Measurements from ENCODE around the gene GGT1. TPM values are rescaled to one million over a fixed set of nuclear protein-coding genes. Genes with fewer than 3 reads are reported as not detected.
"Not testable (repeated sequence)": the region's sequence is repeated elsewhere in the genome, so short reads cannot be mapped to it uniquely, and the experiment has no call there.

GGT1 gene
- total and polyA plus RNA-seq, 2 donors from 2014 or later: 153 to 169 TPM

DNA sequence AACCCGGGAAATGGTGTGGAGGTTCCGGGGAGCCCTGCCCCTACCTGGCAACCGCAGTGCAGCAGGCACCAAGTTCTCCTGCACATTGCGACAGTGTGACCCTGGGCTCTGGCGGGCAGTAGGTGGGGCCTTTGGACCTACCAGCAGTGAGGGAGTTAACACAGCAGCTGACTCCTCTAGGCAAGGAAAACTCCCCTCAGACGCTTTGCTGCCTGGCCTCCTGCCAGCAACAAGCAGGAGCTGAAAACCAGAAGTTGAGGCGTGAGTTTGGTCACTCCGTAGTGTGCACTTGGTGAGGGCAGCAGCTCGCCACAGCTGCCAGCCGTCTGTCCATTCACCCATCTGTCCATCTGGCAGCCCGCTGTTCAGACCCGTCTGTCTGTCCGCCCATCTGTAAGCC, 29.6 kb downstream of the GGT1 start:
- H3K4me1 ChIP-seq (ENCODE audit: control insufficient read depth in 2 of 3, insufficient read depth in 2 of 3, low read depth in 1 of 3, low read length in 3 of 3); H3K9me3 ChIP-seq (ENCODE audit: control insufficient read depth in 2 of 3, insufficient read depth in 1 of 3, low read length in 3 of 3); H3K9ac ChIP-seq (ENCODE audit: low read length in 3 of 3); intact Hi-C loops (cut with DNase I); H3K27ac ChIP-seq (ENCODE audit: low read depth in 2 of 2, low read length in 2 of 2); H3K36me3 ChIP-seq (ENCODE audit: control insufficient read depth in 2 of 3, insufficient read depth in 3 of 3, low read length in 3 of 3); H3K27me3 ChIP-seq (ENCODE audit: control insufficient read depth, insufficient read depth, low read length); FAIRE-seq: not testable (repeated sequence)
- peak in 3 of 5 donors; percentile 43 to 84 (median 46) for DNase-seq
- H3K4me3 ChIP-seq (ENCODE audit: low read length in 3 of 3): peak overlapping the region in 1 of 3 donors; percentile 46

- H3K27me3 ChIP-seq (ENCODE audit: control insufficient read depth, insufficient read depth, low read length); H3K4me1 ChIP-seq (ENCODE audit: control insufficient read depth in 2 of 3, insufficient read depth in 2 of 3, low read depth in 1 of 3, low read length in 3 of 3); H3K36me3 ChIP-seq (ENCODE audit: control insufficient read depth in 2 of 3, insufficient read depth in 3 of 3, low read length in 3 of 3); H3K9me3 ChIP-seq (ENCODE audit: control insufficient read depth in 2 of 3, insufficient read depth in 1 of 3, low read length in 3 of 3); FAIRE-seq; intact Hi-C loops (cut with DNase I): not testable (repeated sequence)
- Histone ChIP-seq H3K9ac (ENCODE audit: low read length in 3 of 3) (peak overlapping the region in 2 of 3 donors; percentile 67 to 71), H3K4me3 (ENCODE audit: low read length in 3 of 3) (peak overlapping the region; percentile 36 to 74 (median 46)), H3K27ac (ENCODE audit: low read depth in 2 of 2, low read length in 2 of 2) (peak overlapping the region in 1 of 2 donors; percentile 78)
- peak in 1 of 5 donors; percentile 54 for DNase-seq
These were observed 30.4 kb downstream of the GGT1 start for GRCh38 chr22:24633231-24634023.

GRCh38 chr22:24634776-24635389, 31.9 kb downstream of the GGT1 start:
- FAIRE-seq; intact Hi-C loops (cut with DNase I): not testable (repeated sequence)

GRCh38 chr22:24636513-24636912, 33.5 kb downstream of the GGT1 start:
- H3K9me3 ChIP-seq (ENCODE audit: control insufficient read depth in 2 of 3, insufficient read depth in 1 of 3, low read length in 3 of 3); H3K36me3 ChIP-seq (ENCODE audit: control insufficient read depth in 2 of 3, insufficient read depth in 3 of 3, low read length in 3 of 3); DNase-seq; H3K27me3 ChIP-seq (ENCODE audit: control insufficient read depth, insufficient read depth, low read length); intact Hi-C loops (cut with DNase I); H3K27ac ChIP-seq (ENCODE audit: low read depth in 2 of 2, low read length in 2 of 2); H3K4me3 ChIP-seq (ENCODE audit: low read length in 3 of 3); H3K9ac ChIP-seq (ENCODE audit: low read length in 3 of 3); FAIRE-seq; H3K4me1 ChIP-seq (ENCODE audit: control insufficient read depth in 2 of 3, insufficient read depth in 2 of 3, low read depth in 1 of 3, low read length in 3 of 3): not testable (repeated sequence)

More at GRCh38 chr22:24634776-24635389, 31.9 kb downstream of the GGT1 start:
- not testable (repeated sequence) for H3K36me3 ChIP-seq (ENCODE audit: control insufficient read depth in 2 of 3, insufficient read depth in 3 of 3, low read length in 3 of 3); H3K9ac ChIP-seq (ENCODE audit: low read length in 3 of 3); DNase-seq; H3K9me3 ChIP-seq (ENCODE audit: control insufficient read depth in 2 of 3, insufficient read depth in 1 of 3, low read length in 3 of 3); H3K27me3 ChIP-seq (ENCODE audit: control insufficient read depth, insufficient read depth, low read length); H3K27ac ChIP-seq (ENCODE audit: low read depth in 2 of 2, low read length in 2 of 2); H3K4me3 ChIP-seq (ENCODE audit: low read length in 3 of 3); H3K4me1 ChIP-seq (ENCODE audit: control insufficient read depth in 2 of 3, insufficient read depth in 2 of 3, low read depth in 1 of 3, low read length in 3 of 3)

DNA sequence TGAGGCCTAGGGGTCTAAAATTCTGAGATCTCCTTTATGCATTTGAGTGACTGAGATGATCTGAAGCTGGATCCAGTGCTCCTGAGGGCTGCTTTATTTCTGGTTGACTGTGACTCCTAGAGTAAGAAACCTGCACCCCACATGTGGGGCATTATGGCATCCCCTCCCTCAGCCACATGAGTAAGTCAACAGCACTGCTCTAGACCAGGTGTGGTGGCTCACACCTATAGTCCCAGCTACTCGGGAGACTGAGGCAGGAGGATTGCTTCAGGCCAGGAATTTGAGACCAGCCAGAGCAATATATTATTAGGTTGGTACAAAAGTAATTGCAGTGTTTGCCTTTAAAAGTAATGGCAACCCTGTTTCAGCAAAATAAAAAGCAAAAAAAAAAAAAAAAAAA, 39.3 kb downstream of the GGT1 start:
- H3K4me1 ChIP-seq (ENCODE audit: control insufficient read depth in 2 of 3, insufficient read depth in 2 of 3, low read depth in 1 of 3, low read length in 3 of 3); H3K9me3 ChIP-seq (ENCODE audit: control insufficient read depth in 2 of 3, insufficient read depth in 1 of 3, low read length in 3 of 3); H3K27me3 ChIP-seq (ENCODE audit: control insufficient read depth, insufficient read depth, low read length); H3K9ac ChIP-seq (ENCODE audit: low read length in 3 of 3); H3K4me3 ChIP-seq (ENCODE audit: low read length in 3 of 3); intact Hi-C loops (cut with DNase I); FAIRE-seq; H3K27ac ChIP-seq (ENCODE audit: low read depth in 2 of 2, low read length in 2 of 2); H3K36me3 ChIP-seq (ENCODE audit: control insufficient read depth in 2 of 3, insufficient read depth in 3 of 3, low read length in 3 of 3): not testable (repeated sequence)
- DNase-seq: peak in 1 of 5 donors; percentile 15

DNA sequence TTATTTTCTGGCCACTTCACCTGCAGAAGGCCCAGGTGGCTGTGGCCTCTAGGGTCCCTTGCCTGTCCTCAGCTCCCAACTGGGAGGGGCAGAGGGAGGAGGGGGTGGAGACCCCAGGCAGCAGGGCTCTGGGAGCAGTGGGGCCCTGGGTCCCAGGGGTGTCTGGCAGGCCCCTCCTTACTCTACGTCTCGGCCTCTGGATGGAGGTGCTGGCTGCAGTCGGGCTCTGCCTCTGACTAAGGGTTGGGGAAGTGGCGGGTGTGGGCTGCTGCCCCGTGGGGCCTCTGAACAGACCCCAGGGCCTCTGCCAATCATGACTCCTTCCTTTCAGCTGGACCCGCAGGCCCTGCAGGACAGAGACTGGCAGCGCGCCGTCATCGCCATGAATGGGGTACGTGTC, 41.4 kb downstream of the GGT1 start:
- intact Hi-C loops (cut with DNase I); H3K9ac ChIP-seq (ENCODE audit: low read length in 3 of 3); H3K36me3 ChIP-seq (ENCODE audit: control insufficient read depth in 2 of 3, insufficient read depth in 3 of 3, low read length in 3 of 3); H3K4me1 ChIP-seq (ENCODE audit: control insufficient read depth in 2 of 3, insufficient read depth in 2 of 3, low read depth in 1 of 3, low read length in 3 of 3); H3K27ac ChIP-seq (ENCODE audit: low read depth in 2 of 2, low read length in 2 of 2); H3K9me3 ChIP-seq (ENCODE audit: control insufficient read depth in 2 of 3, insufficient read depth in 1 of 3, low read length in 3 of 3); FAIRE-seq; H3K4me3 ChIP-seq (ENCODE audit: low read length in 3 of 3); H3K27me3 ChIP-seq (ENCODE audit: control insufficient read depth, insufficient read depth, low read length): not testable (repeated sequence)
- DNase-seq: peak in 1 of 5 donors; percentile 80

DNA sequence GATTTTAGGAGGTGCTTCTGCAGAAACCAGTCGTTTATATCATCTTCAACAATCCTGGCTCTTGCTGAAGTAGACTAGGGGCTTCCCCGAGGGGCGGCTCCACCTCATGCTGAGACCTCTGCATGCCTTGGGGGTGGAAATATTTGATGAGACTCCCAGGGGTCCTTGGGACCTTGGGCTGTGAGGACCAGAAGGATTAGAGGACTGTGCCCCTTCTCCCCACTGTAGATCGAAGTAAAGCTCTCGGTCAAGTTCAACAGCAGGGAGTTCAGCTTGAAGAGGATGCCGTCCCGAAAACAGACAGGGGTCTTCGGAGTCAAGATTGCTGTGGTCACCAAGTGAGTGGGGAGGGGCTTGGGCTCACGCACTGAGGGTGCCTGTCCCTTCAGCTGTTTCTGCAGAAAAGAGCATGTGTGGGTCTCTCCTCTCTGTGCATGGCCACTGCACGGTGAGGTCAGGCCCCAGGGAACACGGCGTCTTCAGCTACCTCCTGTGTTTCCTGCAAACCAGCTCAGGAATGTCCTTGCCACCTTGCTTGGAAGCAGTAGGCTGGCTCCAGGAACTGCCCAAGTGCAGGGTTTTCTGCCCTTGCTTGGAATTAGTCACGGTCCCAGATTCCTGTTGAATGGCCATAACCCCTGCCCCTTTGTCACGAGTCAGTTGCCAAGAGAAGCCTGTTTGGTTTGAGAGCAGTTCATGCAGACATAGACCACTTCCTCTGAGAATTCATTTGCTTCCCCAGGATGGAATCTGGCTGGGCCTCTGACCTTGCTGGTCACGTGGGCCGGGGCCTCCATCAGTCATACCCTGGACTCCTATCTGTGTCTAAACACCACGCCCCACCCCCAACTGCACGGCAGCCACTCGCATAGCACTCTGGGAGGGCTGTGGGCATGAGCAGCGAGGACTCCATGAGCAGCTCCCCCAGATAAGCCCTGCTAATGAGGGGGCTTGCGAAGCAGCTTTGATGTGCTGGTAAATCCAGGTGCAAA, 42.7 kb downstream of the GGT1 start:
- H3K4me3 ChIP-seq (ENCODE audit: low read length in 3 of 3); H3K27me3 ChIP-seq (ENCODE audit: control insufficient read depth, insufficient read depth, low read length); H3K9me3 ChIP-seq (ENCODE audit: control insufficient read depth in 2 of 3, insufficient read depth in 1 of 3, low read length in 3 of 3); H3K36me3 ChIP-seq (ENCODE audit: control insufficient read depth in 2 of 3, insufficient read depth in 3 of 3, low read length in 3 of 3); intact Hi-C loops (cut with DNase I); DNase-seq; H3K9ac ChIP-seq (ENCODE audit: low read length in 3 of 3); H3K27ac ChIP-seq (ENCODE audit: low read depth in 2 of 2, low read length in 2 of 2); H3K4me1 ChIP-seq (ENCODE audit: control insufficient read depth in 2 of 3, insufficient read depth in 2 of 3, low read depth in 1 of 3, low read length in 3 of 3): not testable (repeated sequence)
- peak; percentile 30 for FAIRE-seq
